ENCODE data around the gene ACKR2.

DNA sequence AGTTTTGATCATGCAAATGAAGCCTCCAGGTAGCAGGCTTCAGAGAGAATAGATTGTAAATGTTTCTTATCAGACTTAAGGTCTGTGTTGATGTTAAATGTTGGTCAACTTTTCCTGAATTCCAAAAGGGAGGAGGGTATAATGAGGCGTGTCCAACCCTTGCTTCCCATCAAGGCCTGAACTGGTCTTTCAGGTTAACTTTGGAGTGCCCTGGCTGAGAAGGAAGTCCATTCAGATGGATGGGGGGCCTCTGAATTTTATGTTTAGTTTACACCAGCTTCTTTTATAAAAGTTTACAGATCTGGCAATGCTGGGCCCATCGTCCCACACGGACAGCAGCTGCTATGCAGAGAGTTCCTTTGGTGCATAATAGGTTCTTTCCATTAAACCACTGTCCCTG is 45.1 kb upstream of the ACKR2 start:
- TF ChIP-seq, protein P1, sequence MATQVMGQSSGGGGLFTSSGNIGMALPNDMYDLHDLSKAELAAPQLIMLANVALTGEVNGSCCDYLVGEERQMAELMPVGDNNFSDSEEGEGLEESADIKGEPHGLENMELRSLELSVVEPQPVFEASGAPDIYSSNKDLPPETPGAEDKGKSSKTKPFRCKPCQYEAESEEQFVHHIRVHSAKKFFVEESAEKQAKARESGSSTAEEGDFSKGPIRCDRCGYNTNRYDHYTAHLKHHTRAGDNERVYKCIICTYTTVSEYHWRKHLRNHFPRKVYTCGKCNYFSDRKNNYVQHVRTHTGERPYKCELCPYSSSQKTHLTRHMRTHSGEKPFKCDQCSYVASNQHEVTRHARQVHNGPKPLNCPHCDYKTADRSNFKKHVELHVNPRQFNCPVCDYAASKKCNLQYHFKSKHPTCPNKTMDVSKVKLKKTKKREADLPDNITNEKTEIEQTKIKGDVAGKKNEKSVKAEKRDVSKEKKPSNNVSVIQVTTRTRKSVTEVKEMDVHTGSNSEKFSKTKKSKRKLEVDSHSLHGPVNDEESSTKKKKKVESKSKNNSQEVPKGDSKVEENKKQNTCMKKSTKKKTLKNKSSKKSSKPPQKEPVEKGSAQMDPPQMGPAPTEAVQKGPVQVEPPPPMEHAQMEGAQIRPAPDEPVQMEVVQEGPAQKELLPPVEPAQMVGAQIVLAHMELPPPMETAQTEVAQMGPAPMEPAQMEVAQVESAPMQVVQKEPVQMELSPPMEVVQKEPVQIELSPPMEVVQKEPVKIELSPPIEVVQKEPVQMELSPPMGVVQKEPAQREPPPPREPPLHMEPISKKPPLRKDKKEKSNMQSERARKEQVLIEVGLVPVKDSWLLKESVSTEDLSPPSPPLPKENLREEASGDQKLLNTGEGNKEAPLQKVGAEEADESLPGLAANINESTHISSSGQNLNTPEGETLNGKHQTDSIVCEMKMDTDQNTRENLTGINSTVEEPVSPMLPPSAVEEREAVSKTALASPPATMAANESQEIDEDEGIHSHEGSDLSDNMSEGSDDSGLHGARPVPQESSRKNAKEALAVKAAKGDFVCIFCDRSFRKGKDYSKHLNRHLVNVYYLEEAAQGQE (IDR thresholded peaks at IDR 0.05; ENCODE audit: borderline replicate concordance) = no peak
- no peak for TF ChIP-seq RAD21 (conservative IDR thresholded peaks at IDR 0.05)
- TF ChIP-seq EP300 (conservative IDR thresholded peaks at IDR 0.05; ENCODE audit: poor library complexity, severe bottlenecking) = no peak
- TF ChIP-seq, protein P2, sequence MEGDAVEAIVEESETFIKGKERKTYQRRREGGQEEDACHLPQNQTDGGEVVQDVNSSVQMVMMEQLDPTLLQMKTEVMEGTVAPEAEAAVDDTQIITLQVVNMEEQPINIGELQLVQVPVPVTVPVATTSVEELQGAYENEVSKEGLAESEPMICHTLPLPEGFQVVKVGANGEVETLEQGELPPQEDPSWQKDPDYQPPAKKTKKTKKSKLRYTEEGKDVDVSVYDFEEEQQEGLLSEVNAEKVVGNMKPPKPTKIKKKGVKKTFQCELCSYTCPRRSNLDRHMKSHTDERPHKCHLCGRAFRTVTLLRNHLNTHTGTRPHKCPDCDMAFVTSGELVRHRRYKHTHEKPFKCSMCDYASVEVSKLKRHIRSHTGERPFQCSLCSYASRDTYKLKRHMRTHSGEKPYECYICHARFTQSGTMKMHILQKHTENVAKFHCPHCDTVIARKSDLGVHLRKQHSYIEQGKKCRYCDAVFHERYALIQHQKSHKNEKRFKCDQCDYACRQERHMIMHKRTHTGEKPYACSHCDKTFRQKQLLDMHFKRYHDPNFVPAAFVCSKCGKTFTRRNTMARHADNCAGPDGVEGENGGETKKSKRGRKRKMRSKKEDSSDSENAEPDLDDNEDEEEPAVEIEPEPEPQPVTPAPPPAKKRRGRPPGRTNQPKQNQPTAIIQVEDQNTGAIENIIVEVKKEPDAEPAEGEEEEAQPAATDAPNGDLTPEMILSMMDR (IDR thresholded peaks at IDR 0.05; ENCODE audit: poor library complexity, severe bottlenecking) = no peak
- no peak for TF ChIP-seq EZH2 (IDR thresholded peaks at IDR 0.05; ENCODE audit: borderline replicate concordance, insufficient read depth, low read length, poor library complexity, severe bottlenecking)
- no peak for TF ChIP-seq POLR2AphosphoS5 (IDR thresholded peaks at IDR 0.05)
- no peak for TF ChIP-seq TAF1 (IDR thresholded peaks at IDR 0.05; ENCODE audit: low read depth)
- TF ChIP-seq MXI1 (conservative IDR thresholded peaks at IDR 0.05; ENCODE audit: poor library complexity, severe bottlenecking) = no peak
- TF ChIP-seq SMC3 (conservative IDR thresholded peaks at IDR 0.05; ENCODE audit: poor library complexity) = no peak

Measured in neural cell (in vitro differentiated cells).